HUES6 (cell line): Measurements from ENCODE around the gene RPL12.
"Not testable (repeated sequence)": the region's sequence is repeated elsewhere in the genome, so short reads cannot be mapped to it uniquely, and the experiment has no call there.

ENCODE experiments used
- H3K27ac ChIP-seq: 2 replicates; pipeline ENCODE4 v1.7.0; 2013; ENCODE audit warnings: low read depth, mild to moderate bottlenecking, low read length, inconsistent platforms
- H3K27me3 ChIP-seq: 2 replicates; pipeline ENCODE4 v1.6.1; 2013; ENCODE audit warnings: low read length; ENCODE audit not compliant: control insufficient read depth, insufficient read depth
- H3K36me3 ChIP-seq: 2 replicates; pipeline ENCODE4 v1.6.1; 2013; ENCODE audit warnings: low read length; ENCODE audit not compliant: control insufficient read depth, insufficient read depth
- H3K4me1 ChIP-seq: 2 replicates; pipeline ENCODE4 v1.6.1; 2013; ENCODE audit warnings: low read length; ENCODE audit not compliant: control insufficient read depth, insufficient read depth
- H3K4me3 ChIP-seq: 2 replicates; pipeline ENCODE4 v1.5.1; 2013; ENCODE audit warnings: low read depth, low read length
- H3K9ac ChIP-seq: one replicate; pipeline ENCODE4 v1.6.1; 2013; ENCODE audit warnings: mild to moderate bottlenecking, low read length
- H3K9me3 ChIP-seq: 2 replicates; pipeline ENCODE4 v1.6.1; 2013; ENCODE audit warnings: low read depth, low read length; ENCODE audit not compliant: control insufficient read depth, insufficient read depth

Gene RPL12

GRCh38 chr9:127467621-127468020, 16.4 kb upstream of the RPL12 start:
- Histone ChIP-seq H3K36me3 (peaks cover 38% of the 10 kb centered on the region), H3K9ac (no peak overlapping the region), H3K27ac (no peak overlapping the region), H3K4me1 (no peaks in the 10 kb centered on the region), H3K9me3 (no peaks in the 10 kb centered on the region), H3K4me3 (no peak overlapping the region), H3K27me3 (no peaks in the 10 kb centered on the region)

- H3K9ac ChIP-seq, H3K4me3 ChIP-seq, H3K4me1 ChIP-seq, H3K9me3 ChIP-seq, H3K27me3 ChIP-seq, H3K27ac ChIP-seq: not testable (repeated sequence)
- peaks cover 50% of the 10 kb centered on the region for H3K36me3 ChIP-seq
These were observed 15.3 kb upstream of the RPL12 start for GRCh38 chr9:127466407-127466917.

DNA sequence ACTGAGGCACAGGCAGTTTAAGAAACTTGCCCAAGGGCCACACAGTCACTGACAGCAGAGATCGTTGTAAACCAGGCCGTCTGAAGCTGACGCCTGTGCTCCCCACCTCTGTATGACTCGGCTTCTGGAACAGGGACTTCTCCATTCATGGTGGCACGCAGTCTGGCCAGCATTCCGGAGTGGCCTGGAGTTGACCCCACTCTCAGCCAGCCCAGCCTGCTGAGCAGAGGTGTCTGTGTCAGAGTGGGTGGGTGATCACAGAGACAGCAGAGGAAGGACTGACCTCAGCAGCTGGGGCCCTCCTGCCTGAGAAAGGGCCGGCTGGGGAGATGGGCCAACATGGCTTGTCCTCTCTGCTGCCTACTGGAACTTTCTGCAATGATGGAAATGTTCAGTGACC, 12.7 kb upstream of the RPL12 start:
- Histone ChIP-seq H3K27ac (no peak overlapping the region), H3K27me3 (no peaks in the 10 kb centered on the region), H3K4me1 (no peaks in the 10 kb centered on the region), H3K36me3 (peaks cover 68% of the 10 kb centered on the region), H3K9ac (no peak overlapping the region), H3K9me3 (no peaks in the 10 kb centered on the region), H3K4me3 (no peak overlapping the region)

- no peaks in the 10 kb centered on the region for H3K27me3 ChIP-seq
- no peak overlapping the region for H3K9ac ChIP-seq
- H3K27ac ChIP-seq = no peak overlapping the region
- H3K36me3 ChIP-seq = peaks cover 69% of the 10 kb centered on the region
- no peak overlapping the region for H3K4me3 ChIP-seq
- H3K9me3 ChIP-seq = no peaks in the 10 kb centered on the region
- H3K4me1 ChIP-seq = no peaks in the 10 kb centered on the region
These were observed 12.2 kb upstream of the RPL12 start for GRCh38 chr9:127463382-127463781.

DNA sequence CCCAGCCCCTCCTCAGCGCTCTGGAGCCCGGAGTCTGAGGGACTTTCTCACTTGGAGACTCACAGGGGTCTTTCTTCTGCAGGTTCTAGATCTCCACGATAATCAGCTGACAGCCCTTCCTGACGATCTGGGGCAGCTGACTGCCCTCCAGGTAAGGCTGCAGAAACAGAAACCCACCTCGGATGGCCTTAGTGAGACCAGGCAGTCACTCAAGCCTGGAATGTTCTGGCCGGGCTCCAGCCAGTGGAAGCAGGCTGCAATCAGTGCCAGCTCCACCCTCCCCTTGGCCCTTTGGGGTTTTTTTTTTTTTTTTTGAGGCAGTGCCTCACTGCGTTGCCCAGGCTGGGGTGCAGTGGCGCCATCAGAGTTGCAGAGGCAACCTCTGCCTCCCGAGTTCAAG, 7.7 kb upstream of the RPL12 start:
- no peaks in the 10 kb centered on the region for H3K27me3 ChIP-seq
- no peak overlapping the region for H3K4me3 ChIP-seq
- peaks cover 10% of the 10 kb centered on the region; the same call in 1 of the 2 replicates for H3K4me1 ChIP-seq
- no peak overlapping the region for H3K27ac ChIP-seq
- H3K36me3 ChIP-seq = peaks cover 66% of the 10 kb centered on the region
- no peaks in the 10 kb centered on the region for H3K9me3 ChIP-seq
- H3K9ac ChIP-seq = no peak overlapping the region

DNA sequence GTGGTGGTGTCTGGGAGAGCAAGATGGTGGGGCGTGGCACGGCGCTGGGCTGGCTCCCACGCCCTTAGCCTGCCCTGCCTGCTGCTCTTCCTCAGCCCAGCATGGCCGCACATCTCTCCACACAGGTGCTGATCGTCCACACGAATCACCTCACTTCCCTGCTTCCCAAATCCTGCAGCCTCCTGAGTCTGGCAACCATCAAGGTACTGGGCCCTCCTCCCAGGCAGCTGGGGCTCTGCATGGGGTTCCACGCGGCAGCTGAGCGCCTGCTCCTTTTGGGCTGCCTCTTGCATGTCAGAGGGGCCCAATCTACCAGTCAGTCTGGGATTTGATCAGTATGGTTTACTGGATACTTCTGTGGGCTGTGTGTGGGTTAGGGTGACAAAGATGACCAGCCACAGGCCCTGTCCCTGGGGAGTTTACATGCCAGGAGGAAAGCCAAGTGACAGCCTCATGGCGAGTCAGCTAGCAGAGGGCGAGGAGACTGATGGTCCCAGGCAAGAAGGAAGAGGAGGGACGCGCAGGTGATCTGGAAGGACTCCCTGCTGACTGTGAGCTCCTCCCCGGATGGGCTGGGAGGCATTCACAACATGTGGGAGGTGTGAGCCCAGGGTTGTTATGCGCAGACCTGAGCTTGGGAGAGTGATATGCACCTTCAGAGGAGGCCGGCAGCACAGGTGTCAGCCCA, 6.1 kb upstream of the RPL12 start:
- no peak overlapping the region for H3K27ac ChIP-seq
- H3K27me3 ChIP-seq = no peaks in the 10 kb centered on the region
- H3K9ac ChIP-seq = no peak overlapping the region
- no peak overlapping the region for H3K4me3 ChIP-seq
- no peaks in the 10 kb centered on the region for H3K9me3 ChIP-seq
- peaks cover 55% of the 10 kb centered on the region for H3K36me3 ChIP-seq
- H3K4me1 ChIP-seq = peaks cover 14% of the 10 kb centered on the region

GRCh38 chr9:127455324-127455992, 4.3 kb upstream of the RPL12 start:
- Histone ChIP-seq H3K36me3 (peaks cover 45% of the 10 kb centered on the region), H3K4me1 (peaks cover 17% of the 10 kb centered on the region), H3K27me3 (no peaks in the 10 kb centered on the region), H3K9ac (no peak overlapping the region), H3K27ac (no peak overlapping the region), H3K4me3 (no peak overlapping the region), H3K9me3 (no peaks in the 10 kb centered on the region)

- Histone ChIP-seq H3K36me3 (peaks cover 55% of the 10 kb centered on the region), H3K4me1 (peaks cover 21% of the 10 kb centered on the region), H3K27me3 (no peaks in the 10 kb centered on the region), H3K9ac (no peak overlapping the region), H3K4me3 (peak overlapping the region; percentile 93), H3K27ac (no peak overlapping the region), H3K9me3 (no peaks in the 10 kb centered on the region)
These were observed 1.5 kb upstream of the RPL12 start for GRCh38 chr9:127452691-127453090.

- Histone ChIP-seq H3K4me1 (peaks cover 15% of the 10 kb centered on the region), H3K36me3 (peaks cover 55% of the 10 kb centered on the region), H3K4me3 (peak overlapping the region; percentile 93), H3K9me3 (no peaks in the 10 kb centered on the region), H3K27ac (no peak overlapping the region), H3K9ac (peak overlapping the region; percentile 99), H3K27me3 (no peaks in the 10 kb centered on the region)
These were observed 851 bp upstream of the RPL12 start for GRCh38 chr9:127451858-127452656.

DNA sequence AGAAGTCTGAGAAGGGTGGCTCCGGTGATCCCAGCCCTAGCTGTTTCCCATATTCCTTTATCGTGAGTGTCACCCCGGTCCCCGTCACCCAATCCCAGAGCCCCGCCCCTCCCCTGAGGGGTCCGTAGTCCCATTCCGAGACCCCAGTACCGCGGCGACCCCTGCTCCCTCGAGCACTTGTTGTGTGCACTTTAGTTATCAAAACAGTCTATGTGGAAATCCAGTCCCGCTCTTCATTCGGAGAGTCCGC, 327 bp upstream of the RPL12 start:
- Histone ChIP-seq H3K27ac (no peak overlapping the region), H3K4me1 (peaks cover 11% of the 10 kb centered on the region), H3K9me3 (no peaks in the 10 kb centered on the region), H3K4me3 (peak overlapping the region; percentile 93), H3K36me3 (peaks cover 58% of the 10 kb centered on the region), H3K27me3 (no peaks in the 10 kb centered on the region), H3K9ac (peak overlapping the region; percentile 99)

DNA sequence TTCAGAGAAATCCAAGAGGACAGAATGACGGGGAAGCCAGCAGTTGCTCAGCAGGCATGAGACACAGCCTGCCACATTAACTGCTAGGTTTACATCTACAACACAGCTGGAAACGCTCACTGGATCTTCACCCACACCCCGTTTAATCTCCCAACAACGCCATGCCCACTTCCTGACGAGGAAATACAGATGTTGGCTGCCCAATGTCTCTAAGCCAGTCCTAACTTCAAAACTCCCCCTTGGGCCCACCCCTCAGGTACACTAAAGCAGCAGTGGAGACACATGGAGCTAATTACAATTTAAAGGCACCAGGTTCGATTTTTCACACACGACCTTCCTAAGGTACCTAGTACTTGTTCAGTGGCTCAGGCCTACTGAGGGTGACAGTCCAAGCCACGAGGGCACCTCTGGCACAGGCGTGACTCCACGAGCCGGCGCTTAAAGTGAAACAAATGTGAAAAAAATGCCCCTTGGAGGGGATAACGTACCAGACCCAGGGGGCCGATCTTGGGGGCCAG, 904 bp downstream of the RPL12 start:
- Histone ChIP-seq H3K36me3 (peaks cover 65% of the 10 kb centered on the region), H3K27me3 (no peaks in the 10 kb centered on the region), H3K27ac (peak overlapping the region; percentile 97), H3K4me1 (peaks cover 11% of the 10 kb centered on the region), H3K9ac (peak overlapping the region; percentile 99), H3K9me3 (no peaks in the 10 kb centered on the region), H3K4me3 (peak overlapping the region; percentile 93)
